Hepatocyte (in vitro differentiated cells): Measurements from ENCODE around the gene ZNF385C. TPM values are rescaled to one million over a fixed set of nuclear protein-coding genes. Genes with fewer than 3 reads are reported as not detected.

Experiments used
- DNase-seq: peaks from one replicate; pipeline ENCODE4 v3.0.0-alpha.2; 2016; ENCODE audit warnings: low spot score
- H2AFZ ChIP-seq: fragments of 200-600 bp; sonication (generic); 2 replicates; pipeline ENCODE4 v1.6.0; 2016; ENCODE audit warnings: antibody characterized with exemption, mild to moderate bottlenecking
- H3K27ac ChIP-seq: fragments of 200-600 bp; sonication (generic); 2 replicates; pipeline ENCODE4 v1.5.1; 2016; ENCODE audit warnings: mild to moderate bottlenecking
- H3K27me3 ChIP-seq: fragments of 200-600 bp; sonication (generic); 2 replicates; pipeline ENCODE4 v1.6.1; 2016
- H3K36me3 ChIP-seq: fragments of 200-600 bp; sonication (generic); replicated peaks from 2 replicates; pipeline ENCODE4 v1.5.1; 2016; ENCODE audit warnings: low read depth; ENCODE audit not compliant: insufficient read depth
- H3K4me1 ChIP-seq: fragments of 200-600 bp; sonication (generic); 2 replicates; pipeline ENCODE4 v1.5.1; 2016; ENCODE audit warnings: mild to moderate bottlenecking, moderate library complexity; ENCODE audit not compliant: insufficient read depth
- H3K4me2 ChIP-seq: fragments of 200-600 bp; sonication (generic); 2 replicates; pipeline ENCODE4 v1.6.0; 2016
- H3K4me3 ChIP-seq: fragments of 200-600 bp; sonication (generic); 2 replicates; pipeline ENCODE4 v1.5.1; 2016; ENCODE audit warnings: mild to moderate bottlenecking
- H3K79me2 ChIP-seq: fragments of 200-600 bp; sonication (generic); 2 replicates; pipeline ENCODE4 v1.6.0; 2017; ENCODE audit warnings: mild to moderate bottlenecking
- H3K9me2 ChIP-seq: fragments of 200-600 bp; sonication (generic); replicated peaks from 2 replicates; pipeline ENCODE4 v1.6.0; 2017; ENCODE audit warnings: mild to moderate bottlenecking; ENCODE audit not compliant: insufficient read depth
- H3K9me3 ChIP-seq: fragments of 200-600 bp; sonication (generic); 2 replicates; pipeline ENCODE4 v1.5.1; 2016; ENCODE audit warnings: low read depth, mild to moderate bottlenecking
- H4K20me1 ChIP-seq: fragments of 200-600 bp; sonication (generic); 2 replicates; pipeline ENCODE4 v1.6.0; 2016; ENCODE audit warnings: mild to moderate bottlenecking; ENCODE audit not compliant: insufficient read depth, poor library complexity, severe bottlenecking
- EZH2 ChIP-seq: fragments of 200-600 bp; sonication (generic); IDR thresholded peaks from 2 replicates; pipeline ENCODE4 v1.6.1; 2016; ENCODE audit warnings: antibody characterized with exemption, mild to moderate bottlenecking, borderline replicate concordance
- EZH2phosphoT487 ChIP-seq: fragments of 200-600 bp; sonication (generic); IDR thresholded peaks from one replicate; pipeline ENCODE4 v1.6.1; 2018; ENCODE audit warnings: antibody characterized with exemption, mild to moderate bottlenecking, low read depth, moderate library complexity; ENCODE audit not compliant: unreplicated experiment, severe bottlenecking
- WGBS: methylation state at CpG from one replicate; pipeline ENCODE4 v1.1.6; 2016; ENCODE audit warnings: low lambda C conversion rate; ENCODE audit errors: missing lambda C conversion rate; 5-methylcytosine and 5-hydroxymethylcytosine counted together
- polyA plus RNA-seq: library from polyadenylated mRNA; unstranded; fragments of >200 nt; fragmentation: Nextera tagmentation; extraction: Ambion mirVana; gene quantifications from 2 replicates; pipeline ENCODE4 v1.2.1, GENCODE V29; 2016
- total RNA-seq: library from RNA; depleted of rRNA; stranded (reverse); fragments of >200 nt; gene quantifications from 2 replicates; pipeline ENCODE4 v1.2.3, GENCODE V29; 2014
- TF ChIP-seq, protein P1 (sequence below): fragments of 200-600 bp; sonication (generic); IDR thresholded peaks from 2 replicates; pipeline ENCODE4 v1.5.1; 2016; ENCODE audit warnings: antibody characterized with exemption, mild to moderate bottlenecking; ENCODE audit not compliant: poor library complexity

ZNF385C gene
- total and polyA plus RNA-seq, 2 experiments from 2014 or later = 0.45 to 0.63 TPM

DNA sequence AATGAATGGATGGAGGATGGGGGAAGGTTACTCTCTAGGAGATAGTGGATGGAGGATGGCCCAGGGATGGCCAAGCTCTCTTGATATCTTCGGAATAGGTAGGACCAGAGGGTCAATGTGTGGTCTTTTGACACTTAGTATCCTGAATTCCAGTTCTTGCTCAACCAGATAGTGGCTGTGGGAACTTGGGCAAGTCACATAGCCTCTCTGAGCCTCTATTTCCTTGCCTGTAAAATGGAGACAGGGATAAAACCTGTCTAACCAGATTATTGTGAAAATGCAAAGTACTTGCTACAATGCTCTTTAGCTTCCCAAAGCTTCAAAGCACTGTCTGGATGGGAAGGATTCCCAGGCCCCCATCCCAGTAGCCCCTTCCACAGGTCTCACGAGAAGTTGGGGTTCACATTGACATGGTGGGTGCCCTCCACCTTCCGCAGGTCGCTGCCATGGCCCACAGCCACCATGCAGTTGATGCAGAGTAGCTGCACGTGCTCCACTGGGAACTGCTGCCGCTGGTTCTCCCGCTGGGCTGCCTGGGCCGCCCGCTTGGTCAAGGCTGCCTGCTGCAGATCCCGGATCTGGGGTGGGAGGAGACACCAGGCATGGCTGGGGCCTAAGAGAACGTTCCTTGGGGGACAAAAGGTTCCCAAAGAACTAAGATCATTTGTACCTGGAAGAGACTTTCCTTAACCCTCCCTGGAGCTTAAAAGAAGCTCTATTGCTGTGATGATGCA, 5.1 kb upstream of the ZNF385C start:
- no peak overlapping the region for H3K27ac ChIP-seq
- TF ChIP-seq, protein P1, sequence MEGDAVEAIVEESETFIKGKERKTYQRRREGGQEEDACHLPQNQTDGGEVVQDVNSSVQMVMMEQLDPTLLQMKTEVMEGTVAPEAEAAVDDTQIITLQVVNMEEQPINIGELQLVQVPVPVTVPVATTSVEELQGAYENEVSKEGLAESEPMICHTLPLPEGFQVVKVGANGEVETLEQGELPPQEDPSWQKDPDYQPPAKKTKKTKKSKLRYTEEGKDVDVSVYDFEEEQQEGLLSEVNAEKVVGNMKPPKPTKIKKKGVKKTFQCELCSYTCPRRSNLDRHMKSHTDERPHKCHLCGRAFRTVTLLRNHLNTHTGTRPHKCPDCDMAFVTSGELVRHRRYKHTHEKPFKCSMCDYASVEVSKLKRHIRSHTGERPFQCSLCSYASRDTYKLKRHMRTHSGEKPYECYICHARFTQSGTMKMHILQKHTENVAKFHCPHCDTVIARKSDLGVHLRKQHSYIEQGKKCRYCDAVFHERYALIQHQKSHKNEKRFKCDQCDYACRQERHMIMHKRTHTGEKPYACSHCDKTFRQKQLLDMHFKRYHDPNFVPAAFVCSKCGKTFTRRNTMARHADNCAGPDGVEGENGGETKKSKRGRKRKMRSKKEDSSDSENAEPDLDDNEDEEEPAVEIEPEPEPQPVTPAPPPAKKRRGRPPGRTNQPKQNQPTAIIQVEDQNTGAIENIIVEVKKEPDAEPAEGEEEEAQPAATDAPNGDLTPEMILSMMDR = no peak
- no peak for TF ChIP-seq EZH2phosphoT487
- TF ChIP-seq EZH2 = no peak
- no peak overlapping the region for H2AFZ ChIP-seq
- H3K4me2 ChIP-seq = no peak overlapping the region
- no peaks in the 10 kb centered on the region for H4K20me1 ChIP-seq
- DNase-seq = no peak
- peaks cover 2% of the 10 kb centered on the region for H3K4me1 ChIP-seq
- H3K27me3 ChIP-seq = no peaks in the 10 kb centered on the region
- H3K79me2 ChIP-seq = no peaks in the 10 kb centered on the region
- no peaks in the 10 kb centered on the region for H3K9me3 ChIP-seq
- no peaks in the 10 kb centered on the region for H3K9me2 ChIP-seq
- H3K4me3 ChIP-seq = no peak overlapping the region
- H3K36me3 ChIP-seq = no peaks in the 10 kb centered on the region
- WGBS = 82% methylated on average over 11 of the region's 11 CpGs

DNA sequence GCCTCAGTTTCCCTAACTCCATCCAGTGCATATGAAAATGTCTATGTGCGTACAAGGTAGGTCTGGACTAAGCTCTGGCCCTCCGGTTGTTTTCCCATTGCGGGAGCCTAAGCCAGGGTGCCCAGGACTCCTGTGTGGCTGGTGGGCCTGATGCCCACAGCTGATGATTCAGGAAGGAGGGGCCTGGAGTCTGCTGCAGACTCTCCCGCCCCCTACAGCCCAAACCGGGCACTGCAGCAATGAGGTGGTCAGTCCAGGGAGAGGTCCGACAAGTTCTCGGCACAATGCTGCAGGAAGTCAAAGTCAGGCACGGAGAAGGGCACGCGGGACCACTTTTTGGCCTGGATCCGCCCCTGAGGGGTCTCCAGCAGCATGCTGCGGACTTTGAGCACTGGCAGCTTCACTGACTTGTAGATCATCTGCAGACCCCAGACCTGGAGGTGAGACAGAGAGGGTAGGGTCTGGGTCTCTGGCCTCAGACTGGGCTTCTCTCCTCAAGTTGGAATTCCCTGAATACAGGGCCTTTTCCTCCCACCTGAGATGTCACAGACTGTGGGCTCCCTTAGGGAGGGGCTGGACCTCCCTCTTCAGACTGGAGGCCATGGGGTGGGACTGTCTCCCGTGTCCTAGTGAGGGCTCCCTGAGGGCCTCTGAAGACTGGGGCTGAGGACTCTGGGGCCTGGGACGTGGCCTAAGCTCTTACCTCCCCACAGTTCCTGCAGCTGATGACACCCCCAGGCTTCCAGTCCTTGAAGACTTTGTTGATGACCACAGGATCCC, 3.4 kb upstream of the ZNF385C start:
- H3K36me3 ChIP-seq = no peaks in the 10 kb centered on the region
- H3K27me3 ChIP-seq = peaks cover 14% of the 10 kb centered on the region
- H3K4me3 ChIP-seq = no peak overlapping the region
- H3K27ac ChIP-seq = no peak overlapping the region
- peak; percentile 72 for DNase-seq
- H3K4me1 ChIP-seq = peaks cover 7% of the 10 kb centered on the region
- no peaks in the 10 kb centered on the region for H3K9me3 ChIP-seq
- no peaks in the 10 kb centered on the region for H3K9me2 ChIP-seq
- H4K20me1 ChIP-seq = no peaks in the 10 kb centered on the region
- no peak for TF ChIP-seq EZH2
- TF ChIP-seq, protein P1 = peak; percentile 67
- no peak overlapping the region for H3K4me2 ChIP-seq
- WGBS = 39% methylated on average over 14 of the region's 14 CpGs
- H2AFZ ChIP-seq = no peak overlapping the region
- H3K79me2 ChIP-seq = no peaks in the 10 kb centered on the region

DNA sequence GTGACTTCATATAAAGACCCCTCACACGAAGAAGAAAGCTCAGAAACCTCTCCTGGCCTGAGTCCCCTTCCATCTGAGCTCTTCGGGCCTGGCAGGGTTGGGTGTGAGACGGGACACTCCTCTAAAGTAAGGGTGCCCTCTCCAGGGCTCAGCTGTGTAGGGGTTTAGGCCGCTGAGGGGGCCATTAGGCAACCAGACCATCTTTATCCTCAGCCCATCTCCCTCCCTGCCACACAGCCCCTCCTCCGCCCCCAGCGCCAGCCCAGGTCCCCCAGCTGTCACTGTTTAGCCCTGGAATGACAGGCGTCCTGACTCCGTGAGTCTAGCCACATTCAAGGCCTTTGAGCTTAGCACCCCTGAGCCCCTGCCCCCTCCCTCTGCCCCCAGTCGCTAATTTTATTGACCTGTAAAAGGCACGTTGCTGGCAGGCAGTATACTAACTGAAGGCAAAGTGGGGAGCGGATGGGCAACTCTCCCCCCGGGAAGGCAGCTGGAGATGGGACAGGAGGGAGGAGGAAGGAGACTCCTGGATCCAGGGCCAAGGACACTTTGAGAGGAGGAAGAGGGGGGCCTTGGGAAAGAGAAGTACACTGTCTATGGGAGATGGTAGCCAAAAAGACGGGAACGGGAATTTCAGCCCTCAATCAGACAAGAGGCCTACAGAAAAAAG, 592 bp upstream of the ZNF385C start:
- H3K27ac ChIP-seq = no peak overlapping the region
- DNase-seq = no peak
- H3K79me2 ChIP-seq = no peaks in the 10 kb centered on the region
- peaks cover 23% of the 10 kb centered on the region for H3K27me3 ChIP-seq
- TF ChIP-seq EZH2phosphoT487 (no peak), EZH2 (no peak)
- TF ChIP-seq, protein P1 = no peak
- no peak overlapping the region for H3K4me3 ChIP-seq
- no peaks in the 10 kb centered on the region for H4K20me1 ChIP-seq
- H3K9me2 ChIP-seq = no peaks in the 10 kb centered on the region
- peak overlapping the region; percentile 70 for H3K4me2 ChIP-seq
- peaks cover 7% of the 10 kb centered on the region for H3K4me1 ChIP-seq
- no peaks in the 10 kb centered on the region for H3K36me3 ChIP-seq
- no peak overlapping the region for H2AFZ ChIP-seq
- WGBS = 44% methylated on average over 12 of the region's 14 CpGs
- H3K9me3 ChIP-seq = no peaks in the 10 kb centered on the region
